ENCODE measurements around the gene KLK5.
"Not testable (repeated sequence)": the region's sequence is repeated elsewhere in the genome, so short reads cannot be mapped to it uniquely, and the experiment has no call there.

KLK5 gene

DNA sequence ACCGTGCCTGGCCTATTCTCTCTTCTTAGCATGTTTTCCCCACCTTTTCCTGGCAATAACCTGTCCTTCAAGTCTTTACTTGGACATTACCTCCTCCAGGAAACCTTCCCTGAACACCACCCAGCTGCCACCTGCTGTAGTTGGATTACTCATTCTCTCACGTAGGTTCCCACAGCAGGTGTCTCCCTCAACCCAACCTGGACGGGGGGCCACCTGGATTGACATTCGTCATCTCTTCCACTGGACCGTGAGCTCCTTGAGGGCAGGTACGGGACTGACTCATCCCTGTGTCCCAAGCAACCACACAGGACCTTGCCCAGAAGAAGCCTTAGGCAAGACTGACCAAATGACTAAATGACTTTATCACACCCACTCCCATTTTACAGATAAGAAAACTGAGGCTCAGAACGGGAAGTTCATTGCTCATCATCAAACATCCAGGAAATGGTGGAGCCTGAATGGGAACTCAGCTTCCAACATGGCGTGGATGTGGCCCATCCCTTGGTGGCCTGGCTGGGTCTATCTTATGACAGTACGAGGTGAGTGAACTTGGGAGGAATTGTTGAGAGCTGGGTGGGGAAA is 20.0 kb upstream of the KLK5 start:
- no peak overlapping the region for H3K4me3 ChIP-seq (ENCODE audit: insufficient read depth, low read depth, low read length)
- H3K9me3 ChIP-seq (ENCODE audit: control insufficient read depth, low read length), result no peaks in the 10 kb centered on the region
- H3K27me3 ChIP-seq (ENCODE audit: control insufficient read depth, insufficient read depth, low read length, poor library complexity, severe bottlenecking), result no peaks in the 10 kb centered on the region
- WGBS, 2 experiments, result 85 to 86% methylated on average over 9 of the region's 9 CpGs
- H3K36me3 ChIP-seq (ENCODE audit: control insufficient read depth, insufficient read depth, low read length), result no peaks in the 10 kb centered on the region
- H3K4me1 ChIP-seq (ENCODE audit: control insufficient read depth, insufficient read depth, low read length), result peaks cover 4% of the 10 kb centered on the region
- no peak overlapping the region for H3K27ac ChIP-seq (ENCODE audit: insufficient read depth, low read depth, low read length, poor library complexity, severe bottlenecking)

DNA sequence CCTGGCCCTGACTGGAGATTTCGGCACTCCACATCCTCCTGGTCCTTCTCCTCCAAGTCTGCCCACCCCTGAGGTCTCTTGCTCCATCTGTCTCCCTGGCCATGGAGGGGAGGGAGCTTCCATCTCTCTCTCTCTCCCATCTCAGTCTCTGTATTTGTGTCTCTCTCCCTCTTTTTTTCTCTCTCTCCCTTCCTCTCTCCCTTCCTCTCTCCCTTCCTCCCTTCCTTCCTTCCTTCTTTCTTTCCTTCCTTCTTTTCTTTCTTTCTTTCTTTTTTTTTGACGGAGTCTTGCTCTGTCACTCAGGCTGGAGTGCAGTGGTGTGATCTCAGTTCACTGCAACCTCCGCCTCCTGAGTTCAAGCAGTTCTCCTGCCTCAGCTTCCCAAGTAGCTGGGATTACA is 17.0 kb upstream of the KLK5 start:
- not testable (repeated sequence) for H3K27ac ChIP-seq (ENCODE audit: insufficient read depth, low read depth, low read length, poor library complexity, severe bottlenecking); H3K4me3 ChIP-seq (ENCODE audit: insufficient read depth, low read depth, low read length); H3K9me3 ChIP-seq (ENCODE audit: control insufficient read depth, low read length); H3K36me3 ChIP-seq (ENCODE audit: control insufficient read depth, insufficient read depth, low read length); H3K4me1 ChIP-seq (ENCODE audit: control insufficient read depth, insufficient read depth, low read length); H3K27me3 ChIP-seq (ENCODE audit: control insufficient read depth, insufficient read depth, low read length, poor library complexity, severe bottlenecking)
- 90 to 94% methylated on average over 3 of the region's 3 CpGs for WGBS, 2 experiments

DNA sequence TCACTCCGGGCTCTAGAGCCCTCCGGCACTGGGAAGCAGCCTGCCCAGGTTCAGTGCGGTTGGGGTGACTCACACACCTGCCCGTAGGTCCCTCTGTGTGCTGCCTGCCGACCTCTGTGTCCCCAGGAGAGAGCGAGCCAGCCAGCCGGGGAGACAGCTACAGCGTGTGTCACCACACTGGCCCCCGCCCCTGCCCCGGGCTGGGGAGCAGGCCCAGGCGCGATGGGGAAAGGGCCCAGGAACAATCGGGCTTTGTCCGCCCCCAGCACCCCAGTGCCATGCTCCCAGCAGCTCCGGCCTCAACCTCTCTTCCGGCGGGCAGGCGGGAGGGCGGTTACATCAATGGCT is 16.5 kb upstream of the KLK5 start, which contains the start of gene KLK6:
Gene KLK6, minus strand, starts transcription at position 179 of the 348 bp plus-strand sequence. CDS start 1,487 bp downstream, outside the sequence.
- 81 to 85% methylated on average over 19 of the region's 19 CpGs for WGBS, 2 experiments

DNA sequence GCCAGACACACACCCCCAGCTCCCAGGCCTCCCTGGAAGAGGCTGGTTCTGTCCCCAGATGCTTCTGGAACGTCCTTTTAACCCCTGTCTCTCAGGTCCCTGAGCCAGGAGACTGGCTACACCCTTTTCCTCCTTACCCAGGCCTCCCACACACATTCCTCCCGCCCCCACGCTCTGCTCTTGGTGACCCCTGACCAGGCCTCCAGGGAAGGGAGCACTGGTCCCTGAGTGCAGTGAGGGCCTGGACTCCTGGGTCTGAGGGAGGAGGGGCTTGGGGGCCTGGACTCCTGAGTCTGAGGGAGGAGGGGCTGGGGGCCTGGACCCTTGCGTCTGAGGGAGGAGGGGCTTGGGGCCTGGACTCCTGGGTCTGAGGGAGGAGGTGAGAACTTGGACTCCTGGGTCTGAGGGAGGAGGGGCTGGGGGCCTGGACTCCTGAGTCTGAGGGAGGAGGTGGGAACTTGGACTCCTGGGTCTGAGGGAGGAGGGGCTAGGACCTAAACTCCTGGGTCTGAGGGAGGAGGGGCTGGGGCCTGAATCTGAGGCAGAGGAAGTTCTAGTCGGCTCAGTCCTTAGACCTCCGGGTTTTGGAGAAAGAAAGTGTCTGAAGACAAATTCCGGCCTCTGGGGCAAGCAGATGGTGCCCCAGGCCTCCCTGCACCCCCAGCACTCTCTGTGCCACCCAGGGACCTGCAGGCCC is 16.0 kb upstream of the KLK5 start:
- no peak overlapping the region for H3K27ac ChIP-seq (ENCODE audit: insufficient read depth, low read depth, low read length, poor library complexity, severe bottlenecking)
- no peak overlapping the region for H3K4me3 ChIP-seq (ENCODE audit: insufficient read depth, low read depth, low read length)
- no peaks in the 10 kb centered on the region for H3K9me3 ChIP-seq (ENCODE audit: control insufficient read depth, low read length)
- no peaks in the 10 kb centered on the region for H3K27me3 ChIP-seq (ENCODE audit: control insufficient read depth, insufficient read depth, low read length, poor library complexity, severe bottlenecking)
- WGBS, 2 experiments, result 69 to 78% methylated on average over 7 of the region's 7 CpGs
- no peaks in the 10 kb centered on the region for H3K4me1 ChIP-seq (ENCODE audit: control insufficient read depth, insufficient read depth, low read length)
- no peaks in the 10 kb centered on the region for H3K36me3 ChIP-seq (ENCODE audit: control insufficient read depth, insufficient read depth, low read length)

More for the DNA sequence above, 16.5 kb upstream of the KLK5 start, which contains the start of gene KLK6:
- Histone ChIP-seq H3K4me3 (ENCODE audit: insufficient read depth, low read depth, low read length) (no peak within 1 kb of the TSS), H3K27me3 (ENCODE audit: control insufficient read depth, insufficient read depth, low read length, poor library complexity, severe bottlenecking) (no peaks in the 10 kb centered on the region), H3K4me1 (ENCODE audit: control insufficient read depth, insufficient read depth, low read length) (no peaks in the 10 kb centered on the region), H3K27ac (ENCODE audit: insufficient read depth, low read depth, low read length, poor library complexity, severe bottlenecking) (no peak within 1 kb of the TSS), H3K9me3 (ENCODE audit: control insufficient read depth, low read length) (no peaks in the 10 kb centered on the region), H3K36me3 (ENCODE audit: control insufficient read depth, insufficient read depth, low read length) (no peaks in the 10 kb centered on the region)

DNA sequence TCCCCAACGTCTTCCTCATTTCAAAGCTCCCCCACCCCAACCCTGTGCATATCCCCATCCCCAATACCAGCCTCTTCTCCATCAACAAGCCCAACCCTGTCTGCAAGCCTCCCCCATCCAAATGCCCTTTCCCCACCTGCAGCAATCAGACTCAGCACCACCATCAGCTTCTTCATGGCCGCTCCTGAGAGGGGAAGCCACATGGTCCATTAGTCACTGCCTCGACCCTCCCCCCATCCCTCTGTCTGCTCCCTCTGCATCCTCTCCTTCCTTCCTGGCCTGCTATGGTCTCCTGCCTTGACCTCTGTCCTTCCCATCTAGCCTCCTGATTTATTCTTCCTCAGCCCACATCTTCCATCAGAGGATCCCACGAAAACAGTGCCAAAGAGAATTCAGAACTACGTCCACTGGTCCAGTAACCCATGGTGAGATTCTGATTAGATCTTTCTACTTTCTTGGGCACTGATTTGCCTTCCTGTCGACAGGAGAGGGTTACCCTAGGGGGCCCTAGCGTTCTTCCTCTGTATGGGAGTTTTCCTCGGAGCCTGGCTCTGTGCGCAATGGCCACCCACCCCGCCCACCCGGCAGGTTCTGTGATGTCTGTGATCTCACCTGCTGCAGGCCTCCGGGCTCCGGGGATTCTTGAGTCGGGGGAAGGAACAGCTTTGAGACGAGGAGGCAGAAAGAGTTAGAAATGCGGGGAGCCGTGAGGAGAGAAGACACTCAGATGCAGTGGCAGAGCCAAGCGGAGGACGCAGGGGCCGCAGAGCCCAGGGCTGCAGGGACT is 15.3 kb upstream of the KLK5 start:
- Histone ChIP-seq H3K36me3 (ENCODE audit: control insufficient read depth, insufficient read depth, low read length) (no peaks in the 10 kb centered on the region), H3K27ac (ENCODE audit: insufficient read depth, low read depth, low read length, poor library complexity, severe bottlenecking) (no peak overlapping the region)
- 71 to 75% methylated on average over 20 of the region's 20 CpGs for WGBS, 2 experiments

DNA sequence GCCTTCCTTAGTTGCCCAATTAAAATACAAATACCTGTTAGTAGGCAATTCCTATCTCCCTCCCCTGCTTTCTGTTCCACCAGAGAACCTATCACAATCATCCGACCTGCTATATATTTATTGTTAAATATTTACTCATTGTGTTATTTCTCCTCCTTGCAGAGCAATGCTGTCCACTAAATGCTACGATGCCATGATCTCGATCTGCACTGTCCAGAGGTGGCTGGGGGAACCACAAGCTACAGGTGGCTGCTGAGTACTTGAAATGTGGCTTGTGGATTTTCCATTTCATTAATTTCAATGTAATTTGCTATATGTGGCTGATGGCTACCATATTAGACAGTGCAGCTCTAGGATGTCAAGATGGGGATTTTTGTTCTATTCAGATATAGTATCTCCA is 11.4 kb upstream of the KLK5 start:
- WGBS, 2 experiments, result 81 to 91% methylated on average over 3 of the region's 3 CpGs
- Histone ChIP-seq H3K27ac (ENCODE audit: insufficient read depth, low read depth, low read length, poor library complexity, severe bottlenecking) (no peak overlapping the region), H3K4me3 (ENCODE audit: insufficient read depth, low read depth, low read length) (no peak overlapping the region), H3K36me3 (ENCODE audit: control insufficient read depth, insufficient read depth, low read length) (no peaks in the 10 kb centered on the region), H3K4me1 (ENCODE audit: control insufficient read depth, insufficient read depth, low read length) (no peaks in the 10 kb centered on the region), H3K27me3 (ENCODE audit: control insufficient read depth, insufficient read depth, low read length, poor library complexity, severe bottlenecking) (peaks cover 2% of the 10 kb centered on the region), H3K9me3 (ENCODE audit: control insufficient read depth, low read length) (no peaks in the 10 kb centered on the region)

More for the DNA sequence above, 15.3 kb upstream of the KLK5 start:
- Histone ChIP-seq H3K4me3 (ENCODE audit: insufficient read depth, low read depth, low read length) (no peak overlapping the region), H3K4me1 (ENCODE audit: control insufficient read depth, insufficient read depth, low read length) (no peaks in the 10 kb centered on the region), H3K27me3 (ENCODE audit: control insufficient read depth, insufficient read depth, low read length, poor library complexity, severe bottlenecking) (no peaks in the 10 kb centered on the region), H3K9me3 (ENCODE audit: control insufficient read depth, low read length) (no peaks in the 10 kb centered on the region)

DNA sequence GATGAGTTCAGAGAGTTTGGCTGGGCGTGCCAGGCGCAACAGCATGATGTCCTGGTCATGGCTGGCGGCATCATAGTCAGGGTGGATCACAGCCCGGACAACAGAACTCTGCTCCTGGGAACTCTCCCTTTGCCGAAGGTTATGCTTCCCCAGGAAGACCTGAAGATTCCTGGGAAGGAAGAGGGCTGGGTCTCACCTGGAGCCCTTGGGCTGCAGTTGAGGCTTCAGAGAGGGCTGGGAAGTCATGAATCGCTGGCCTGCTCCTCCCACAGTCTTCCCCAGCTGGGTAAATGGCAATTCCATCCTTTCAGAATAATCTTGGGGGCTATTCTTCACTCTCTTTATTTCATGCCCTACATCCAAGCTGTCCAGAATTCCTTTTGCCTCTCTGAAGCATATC is 10.5 kb upstream of the KLK5 start:
- Histone ChIP-seq H3K27ac (ENCODE audit: insufficient read depth, low read depth, low read length, poor library complexity, severe bottlenecking) (no peak overlapping the region), H3K9me3 (ENCODE audit: control insufficient read depth, low read length) (no peaks in the 10 kb centered on the region), H3K4me1 (ENCODE audit: control insufficient read depth, insufficient read depth, low read length) (no peaks in the 10 kb centered on the region), H3K4me3 (ENCODE audit: insufficient read depth, low read depth, low read length) (no peak overlapping the region), H3K27me3 (ENCODE audit: control insufficient read depth, insufficient read depth, low read length, poor library complexity, severe bottlenecking) (peaks cover 6% of the 10 kb centered on the region), H3K36me3 (ENCODE audit: control insufficient read depth, insufficient read depth, low read length) (no peaks in the 10 kb centered on the region)
- 87 to 89% methylated on average over 6 of the region's 6 CpGs for WGBS, 2 experiments

DNA sequence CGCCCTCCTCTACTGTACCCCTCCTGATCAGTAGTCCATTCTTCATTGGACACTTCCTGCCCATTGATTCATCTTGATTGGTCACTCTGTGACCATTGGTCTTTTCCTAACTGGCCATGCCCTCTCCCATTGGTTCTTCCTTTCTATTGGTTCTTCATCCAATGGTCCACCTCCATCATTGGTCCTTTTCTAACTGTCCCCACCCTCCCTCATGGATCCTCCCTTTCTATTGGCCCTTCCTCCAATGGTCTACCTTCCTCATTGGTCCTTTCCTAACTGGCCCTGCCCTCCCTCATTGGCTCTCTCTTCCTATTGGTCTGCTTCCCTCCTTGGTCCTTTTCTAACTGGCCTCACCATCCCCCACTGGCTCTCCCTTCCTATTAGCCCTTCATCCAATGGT is 9.4 kb upstream of the KLK5 start:
- Histone ChIP-seq H3K4me1 (ENCODE audit: control insufficient read depth, insufficient read depth, low read length) (no peaks in the 10 kb centered on the region), H3K36me3 (ENCODE audit: control insufficient read depth, insufficient read depth, low read length) (no peaks in the 10 kb centered on the region), H3K4me3 (ENCODE audit: insufficient read depth, low read depth, low read length) (no peak overlapping the region), H3K27me3 (ENCODE audit: control insufficient read depth, insufficient read depth, low read length, poor library complexity, severe bottlenecking) (peaks cover 6% of the 10 kb centered on the region), H3K9me3 (ENCODE audit: control insufficient read depth, low read length) (no peaks in the 10 kb centered on the region), H3K27ac (ENCODE audit: insufficient read depth, low read depth, low read length, poor library complexity, severe bottlenecking) (no peak overlapping the region)
- 89 to 98% methylated on average over 1 of the region's 1 CpG for WGBS, 2 experiments

DNA sequence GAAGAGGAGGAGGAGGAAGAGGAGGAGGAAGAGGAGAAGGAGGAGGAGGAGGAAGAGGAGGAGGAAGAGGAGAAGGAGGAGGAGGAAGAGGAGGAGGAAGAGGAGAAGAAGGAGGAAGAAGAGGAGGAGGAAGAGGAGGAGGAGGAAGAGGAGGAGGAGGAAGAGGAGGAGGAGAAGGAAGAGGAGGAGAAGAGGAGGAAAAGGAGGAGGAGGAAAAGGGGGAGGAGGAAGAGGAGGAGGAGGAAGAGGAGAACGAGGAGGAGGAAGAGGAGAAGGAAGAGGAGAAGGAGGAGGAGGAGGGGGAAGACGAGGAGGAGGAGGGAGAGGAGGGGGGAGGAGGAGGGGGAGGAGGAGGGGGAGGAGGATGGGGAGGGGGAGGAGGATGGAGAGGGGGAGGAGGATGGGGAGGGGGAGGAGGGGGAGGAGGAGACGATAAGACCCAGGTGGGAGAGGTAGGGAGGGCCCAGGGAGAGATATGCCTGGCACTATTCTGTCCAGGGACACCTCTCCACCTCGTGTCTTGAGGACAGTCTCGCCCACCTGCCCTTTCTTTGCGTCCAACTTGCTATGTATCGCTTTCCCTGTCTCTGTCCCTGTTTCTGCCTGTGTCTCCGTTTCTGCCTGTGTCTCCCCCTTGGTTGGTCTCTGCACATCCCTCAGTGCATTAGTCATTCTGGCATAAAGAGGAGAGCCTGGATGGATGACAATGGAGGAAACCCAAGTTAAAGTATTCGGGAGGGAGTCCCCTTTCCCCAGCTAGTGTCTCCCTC is 7.1 kb upstream of the KLK5 start:
- WGBS, 2 experiments, result 55 to 61% methylated on average over 7 to 8 of the region's 9 CpGs
- Histone ChIP-seq H3K27ac (ENCODE audit: insufficient read depth, low read depth, low read length, poor library complexity, severe bottlenecking) (no peak overlapping the region), H3K36me3 (ENCODE audit: control insufficient read depth, insufficient read depth, low read length) (no peaks in the 10 kb centered on the region), H3K4me3 (ENCODE audit: insufficient read depth, low read depth, low read length) (no peak overlapping the region), H3K27me3 (ENCODE audit: control insufficient read depth, insufficient read depth, low read length, poor library complexity, severe bottlenecking) (peaks cover 6% of the 10 kb centered on the region), H3K4me1 (ENCODE audit: control insufficient read depth, insufficient read depth, low read length) (no peaks in the 10 kb centered on the region), H3K9me3 (ENCODE audit: control insufficient read depth, low read length) (no peaks in the 10 kb centered on the region)

DNA sequence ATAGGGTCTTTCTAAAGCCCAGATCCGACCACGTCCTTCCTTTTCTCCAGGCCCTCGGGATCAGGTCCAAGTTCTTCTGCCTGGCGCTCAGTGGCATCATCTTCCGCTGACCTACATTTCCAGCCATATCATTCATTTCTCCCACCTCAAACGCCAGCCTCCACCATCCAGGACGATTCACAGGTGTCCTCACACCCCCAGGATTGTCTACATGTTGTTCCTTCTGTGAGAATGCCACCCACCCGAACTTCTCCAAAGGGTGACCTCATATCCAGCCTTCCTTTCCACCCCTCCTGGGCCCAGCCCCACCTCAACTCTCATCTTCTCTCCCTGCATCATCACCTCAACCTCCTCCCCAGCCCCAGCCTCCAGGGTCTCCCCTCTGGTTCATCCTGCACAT is 4.7 kb upstream of the KLK5 start:
- WGBS, 2 experiments, result 86 to 90% methylated on average over 8 of the region's 8 CpGs
- Histone ChIP-seq H3K36me3 (ENCODE audit: control insufficient read depth, insufficient read depth, low read length) (no peaks in the 10 kb centered on the region), H3K4me1 (ENCODE audit: control insufficient read depth, insufficient read depth, low read length) (no peaks in the 10 kb centered on the region), H3K27me3 (ENCODE audit: control insufficient read depth, insufficient read depth, low read length, poor library complexity, severe bottlenecking) (peaks cover 6% of the 10 kb centered on the region), H3K9me3 (ENCODE audit: control insufficient read depth, low read length) (no peaks in the 10 kb centered on the region), H3K27ac (ENCODE audit: insufficient read depth, low read depth, low read length, poor library complexity, severe bottlenecking) (no peak overlapping the region), H3K4me3 (ENCODE audit: insufficient read depth, low read depth, low read length) (no peak overlapping the region)
